Measurements from ENCODE around the gene ZNF444. TPM values are rescaled to one million over a fixed set of nuclear protein-coding genes. Genes with fewer than 3 reads are reported as not detected.
A peak's percentile ranks its signal among the peaks of the same experiment; 100 is the strongest.

Gene ZNF444
- total and polyA plus RNA-seq, 9 of the 15 experiments (the other 6 are each of a cell fraction or from before 2014, with no cell fraction given): 0.39 to 40.0 (median 6.9) TPM

GRCh38 chr19:56140583-56141416 is at the start of gene ZNF444 (continued):
- TF ChIP-seq GATA2 (CRISPR knock-in tag; IDR thresholded peaks at IDR 0.05): no peak
- TF ChIP-seq ZNF766 (CRISPR knock-in tag; conservative IDR thresholded peaks at IDR 0.05): peak; percentile 94
- no peak for TF ChIP-seq MXI1 (IDR thresholded peaks at IDR 0.05; ENCODE audit: low read depth, low read length)
- no peak for TF ChIP-seq ZNF41 (CRISPR knock-in tag; conservative IDR thresholded peaks at IDR 0.05)
- TF ChIP-seq CEBPB (tag; IDR thresholded peaks at IDR 0.05): no peak
- TF ChIP-seq ZFPM2 (CRISPR knock-in tag; IDR thresholded peaks at IDR 0.05): no peak
- peak; percentile 45; the same call in 1 of the 2 replicates for TF ChIP-seq KLF6 (CRISPR knock-in tag; IDR thresholded peaks at IDR 0.05; ENCODE audit: borderline replicate concordance)
- TF ChIP-seq ATF7 (IDR thresholded peaks at IDR 0.05): peak; percentile 82
- TF ChIP-seq ZNF511 (CRISPR knock-in tag; IDR thresholded peaks at IDR 0.05): 0 out of 2 replicates have a peak, but pooled peaks have one; percentile 46
- TF ChIP-seq KHSRP (IDR thresholded peaks at IDR 0.05): no peak
- no peak for TF ChIP-seq HMGN3 (IDR thresholded peaks at IDR 0.05; ENCODE audit: borderline replicate concordance, extremely low read depth, insufficient read length, low read depth, low read length)
- no peak for TF ChIP-seq ZC3H4 (CRISPR knock-in tag; IDR thresholded peaks at IDR 0.05; ENCODE audit: borderline replicate concordance)
- peak; percentile 86 for TF ChIP-seq SP1 (CRISPR knock-in tag; IDR thresholded peaks at IDR 0.05)
- TF ChIP-seq CTBP1 (IDR thresholded peaks at IDR 0.05; ENCODE audit: borderline replicate concordance): peak; percentile 12; the same call in 1 of the 2 replicates
- no peak for TF ChIP-seq CEBPG (CRISPR knock-in tag; IDR thresholded peaks at IDR 0.05)
- no peak for TF ChIP-seq CEBPG (tag; conservative IDR thresholded peaks at IDR 0.05 in 1 of 2, IDR thresholded peaks at IDR 0.05 in 1 of 2)
- TF ChIP-seq FUS (optimal IDR thresholded peaks at IDR 0.05; ENCODE audit: low read depth, low read length): no peak
- TF ChIP-seq GTF2A2 (tag; IDR thresholded peaks at IDR 0.05): no peak
- no peak for TF ChIP-seq ZNF324 (CRISPR knock-in tag; IDR thresholded peaks at IDR 0.05)
- no peak for TF ChIP-seq ZBTB1 (CRISPR knock-in tag; IDR thresholded peaks at IDR 0.05; ENCODE audit: borderline replicate concordance, low read depth)
- 0 out of 2 replicates have a peak, but pooled peaks have one; percentile 72 for TF ChIP-seq HDAC8 (tag; IDR thresholded peaks at IDR 0.05)
- TF ChIP-seq, protein P1, sequence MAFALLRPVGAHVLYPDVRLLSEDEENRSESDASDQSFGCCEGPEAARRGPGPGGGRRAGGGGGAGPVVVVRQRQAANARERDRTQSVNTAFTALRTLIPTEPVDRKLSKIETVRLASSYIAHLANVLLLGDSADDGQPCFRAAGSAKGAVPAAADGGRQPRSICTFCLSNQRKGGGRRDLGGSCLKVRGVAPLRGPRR (CRISPR knock-in tag; IDR thresholded peaks at IDR 0.05): no peak
